ENCODE results near the gene SPOCK2.

DNA sequence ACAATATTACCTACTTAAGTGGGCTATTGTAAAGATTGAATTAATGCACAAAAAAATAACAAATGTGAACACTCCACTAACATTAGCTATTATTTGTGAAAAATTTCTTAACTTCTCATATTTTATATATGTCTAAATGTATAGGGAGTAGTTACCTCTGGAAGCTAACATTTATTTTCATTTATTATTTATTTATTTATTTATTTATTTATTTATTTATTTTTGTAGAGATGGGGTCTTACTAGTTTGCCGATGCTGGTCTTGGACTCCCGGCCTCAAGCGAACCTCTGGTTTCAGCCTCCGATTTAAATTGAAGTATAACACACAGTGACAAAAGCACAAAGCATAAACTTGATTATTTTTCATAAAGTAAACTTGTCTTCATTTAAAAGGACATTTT is 5.1 kb upstream of the SPOCK2 start:
- TF ChIP-seq, protein P1, sequence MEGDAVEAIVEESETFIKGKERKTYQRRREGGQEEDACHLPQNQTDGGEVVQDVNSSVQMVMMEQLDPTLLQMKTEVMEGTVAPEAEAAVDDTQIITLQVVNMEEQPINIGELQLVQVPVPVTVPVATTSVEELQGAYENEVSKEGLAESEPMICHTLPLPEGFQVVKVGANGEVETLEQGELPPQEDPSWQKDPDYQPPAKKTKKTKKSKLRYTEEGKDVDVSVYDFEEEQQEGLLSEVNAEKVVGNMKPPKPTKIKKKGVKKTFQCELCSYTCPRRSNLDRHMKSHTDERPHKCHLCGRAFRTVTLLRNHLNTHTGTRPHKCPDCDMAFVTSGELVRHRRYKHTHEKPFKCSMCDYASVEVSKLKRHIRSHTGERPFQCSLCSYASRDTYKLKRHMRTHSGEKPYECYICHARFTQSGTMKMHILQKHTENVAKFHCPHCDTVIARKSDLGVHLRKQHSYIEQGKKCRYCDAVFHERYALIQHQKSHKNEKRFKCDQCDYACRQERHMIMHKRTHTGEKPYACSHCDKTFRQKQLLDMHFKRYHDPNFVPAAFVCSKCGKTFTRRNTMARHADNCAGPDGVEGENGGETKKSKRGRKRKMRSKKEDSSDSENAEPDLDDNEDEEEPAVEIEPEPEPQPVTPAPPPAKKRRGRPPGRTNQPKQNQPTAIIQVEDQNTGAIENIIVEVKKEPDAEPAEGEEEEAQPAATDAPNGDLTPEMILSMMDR (IDR thresholded peaks at IDR 0.05): no peak
- TF ChIP-seq EP300 (IDR thresholded peaks at IDR 0.05): no peak
- TF ChIP-seq POLR2A (IDR thresholded peaks at IDR 0.05; ENCODE audit: low read depth): no peak

All from esophagus muscularis mucosa (tissue), 4 donors.